Retinal pigment epithelial cell (primary cell): ENCODE results near the gene IQGAP2.

Experiments
- DNase-seq: peaks from one replicate; pipeline ENCODE4 v3.0.0-alpha.2; 2010; ENCODE audit warnings: low read depth
- H3K4me3 ChIP-seq: 2 replicates; pipeline ENCODE4 v1.5.1; 2011; ENCODE audit warnings: mild to moderate bottlenecking, low read length, control low read depth, moderate library complexity
- CTCF ChIP-seq: conservative IDR thresholded peaks from 2 replicates; pipeline ENCODE4 v1.5.1; 2011; ENCODE audit warnings: low read depth, low read length, control low read depth, inconsistent platforms

The IQGAP2 gene

GRCh38 chr5:76606701-76607100 is 203.6 kb downstream of the IQGAP2 start:
- no peak for DNase-seq
- H3K4me3 ChIP-seq, result no peak overlapping the region
- no peak for TF ChIP-seq CTCF

GRCh38 chr5:76607353-76607871 is 204.3 kb downstream of the IQGAP2 start:
- no peak for TF ChIP-seq CTCF
- H3K4me3 ChIP-seq, result no peak overlapping the region
- no peak for DNase-seq

GRCh38 chr5:76608833-76609232 is 205.7 kb downstream of the IQGAP2 start:
- H3K4me3 ChIP-seq, result no peak overlapping the region
- TF ChIP-seq CTCF, result no peak
- DNase-seq, result peak; percentile 24

GRCh38 chr5:76610196-76610595 is 207.1 kb downstream of the IQGAP2 start:
- TF ChIP-seq CTCF, result no peak
- no peak for DNase-seq
- no peak overlapping the region for H3K4me3 ChIP-seq

GRCh38 chr5:76612942-76613341 is 209.9 kb downstream of the IQGAP2 start:
- no peak for DNase-seq
- no peak overlapping the region for H3K4me3 ChIP-seq
- no peak for TF ChIP-seq CTCF

GRCh38 chr5:76615759-76616158 is 212.7 kb downstream of the IQGAP2 start:
- no peak for TF ChIP-seq CTCF
- no peak overlapping the region for H3K4me3 ChIP-seq
- no peak for DNase-seq

- no peak overlapping the region for H3K4me3 ChIP-seq
- TF ChIP-seq CTCF, result no peak
- no peak for DNase-seq
These were observed 213.1 kb downstream of the IQGAP2 start for GRCh38 chr5:76616206-76616605.
